HepG2 (cell line): Measurements from ENCODE around the gene CLIC5. TPM values are rescaled to one million over a fixed set of nuclear protein-coding genes. Genes with fewer than 3 reads are reported as not detected.

ENCODE experiments used
- ATAC-seq: fragments of 200-7000 bp; cut with Tn5 transposase; 3 replicates; pipeline ENCODE4 v1.9.1; 2020; ENCODE audit warnings: mild to moderate bottlenecking, moderate library complexity
- BruUV-seq: library from RNA; stranded (reverse); fragments of 400-500 nt; replicated peaks from 2 replicates; lab custom pipeline; 2021; lab: Mats Ljungman, UMichigan
- CTCF ChIA-PET: fragments of 300-600 bp; formaldehyde crosslinking; extraction: SDS; loops from one replicate; lab custom pipeline; 2021; ENCODE audit warnings: low total read pairs, inconsistent platforms, low intra/inter-chr PET ratio; lab: Yijun Ruan, JAX
- POLR2A ChIA-PET: fragments of 350-600 bp; sonication (Branson Sonifier 250); formaldehyde crosslinking; loops from one replicate; lab custom pipeline; 2020; ENCODE audit warnings: antibody characterized with exemption, inconsistent platforms; lab: Yijun Ruan, JAX
- DNase-seq: peaks from one replicate; pipeline ENCODE4 v3.0.0-alpha.2; 2015; ENCODE audit warnings: low spot score
- FAIRE-seq: peaks from 3 replicates; lab custom pipeline; 2011; peaks lifted over from hg19 to GRCh38; lab: Jason Lieb, UNC
- H2AFZ ChIP-seq: one replicate; pipeline ENCODE4 v1.6.1; 2011; ENCODE audit warnings: low read length, inconsistent platforms
- H3K27ac ChIP-seq: fragments of 300-600 bp; 3 replicates; pipeline ENCODE4 v1.8.0; 2011; ENCODE audit warnings: mixed run types, mild to moderate bottlenecking, mixed read lengths, low read length, inconsistent platforms; ENCODE audit not compliant: insufficient read depth; ENCODE audit errors: extremely low read length
- H3K27me3 ChIP-seq, 2 experiments: fragments of 200-600 bp in 1 of 2; 2 replicates in 1 of 2; 3 replicates in 1 of 2; pipeline versions ENCODE4 v1.6.0 to v1.8.0; 2011; ENCODE audit warnings: low read length in 2 of 2, mild to moderate bottlenecking in 2 of 2, moderate library complexity in 2 of 2, inconsistent platforms in 1 of 2; ENCODE audit not compliant: insufficient read depth in 2 of 2, control insufficient read depth in 1 of 2
- H3K36me3 ChIP-seq, 2 experiments: fragments of 200-600 bp in 1 of 2; replicated peaks in 1 of 2; 2 replicates in 1 of 2; 3 replicates in 1 of 2; pipeline versions ENCODE4 v1.5.1 to v1.8.0; 2011; ENCODE audit warnings: low read length in 2 of 2, inconsistent platforms in 1 of 2; ENCODE audit not compliant: insufficient read depth in 2 of 2, control insufficient read depth in 1 of 2
- H3K4me1 ChIP-seq: 2 replicates; pipeline ENCODE4 v1.5.1; 2012; ENCODE audit warnings: low read length, inconsistent platforms; ENCODE audit not compliant: insufficient read depth
- H3K4me2 ChIP-seq: 2 replicates; pipeline ENCODE4 v1.6.0; 2011; ENCODE audit warnings: low read depth, low read length, inconsistent platforms
- H3K4me3 ChIP-seq, 3 experiments: fragments of 200-600 bp in 1 of 3; sonication (generic), shearing (Covaris generic) in 1 of 3; replicated peaks in 1 of 3; 2 replicates each; pipeline ENCODE4 v1.5.1; 2011 to 2016; ENCODE audit warnings: low read length in 3 of 3, inconsistent platforms in 2 of 3, low read depth in 2 of 3, mild to moderate bottlenecking in 2 of 3, control low read depth in 1 of 3, mixed read lengths in 1 of 3; ENCODE audit not compliant: insufficient read depth in 1 of 3
- H3K79me2 ChIP-seq: one replicate; pipeline ENCODE4 v1.6.1; 2011; ENCODE audit warnings: low read length, inconsistent platforms; ENCODE audit not compliant: insufficient read depth
- H3K9ac ChIP-seq: 2 replicates; pipeline ENCODE4 v1.6.0; 2011; ENCODE audit warnings: mild to moderate bottlenecking, low read depth, low read length, inconsistent platforms; ENCODE audit not compliant: insufficient read depth
- H3K9me3 ChIP-seq: 2 replicates; pipeline ENCODE4 v1.5.1; 2012; ENCODE audit warnings: mild to moderate bottlenecking, low read length
- H4K20me1 ChIP-seq: 2 replicates; pipeline ENCODE4 v1.6.0; 2011; ENCODE audit warnings: inconsistent platforms, mild to moderate bottlenecking, low read length, moderate library complexity; ENCODE audit not compliant: insufficient read depth
- NONO ChIP-seq, 2 experiments: fragments of 450-650 bp in 1 of 2; sonication (generic) in 1 of 2; formaldehyde crosslinking in 1 of 2; IDR thresholded peaks in 1 of 2; conservative IDR thresholded peaks in 1 of 2; 2 replicates each; pipeline versions ENCODE4 v1.6.1 to v1.8.0; 2017 to 2022; ENCODE audit warnings: mild to moderate bottlenecking in 1 of 2, missing genetic modification reagents in 1 of 2, moderate library complexity in 1 of 2
- ZNF276 ChIP-seq: sonication (generic); formaldehyde crosslinking; IDR thresholded peaks from 2 replicates; pipeline ENCODE4 v1.4.0; 2020; ENCODE audit warnings: mild to moderate bottlenecking, low read depth, missing genetic modification reagents
- WGBS: methylation state at CpG from one replicate; pipeline ENCODE4 v1.1.6; 2017; ENCODE audit warnings: low lambda C conversion rate; 5-methylcytosine and 5-hydroxymethylcytosine counted together
- in situ Hi-C: cut with HindIII; loops from 2 replicates; pipeline ENCODE4 v1.10.0; 2017; ENCODE audit warnings: low pct_unique_long_range_greater_than_20kb; ENCODE audit not compliant: extremely low pct_ligation_motif_present
- intact Hi-C: fragments of 100-400 bp; cut with micrococcal nuclease; formaldehyde crosslinking; loops from one replicate; pipeline ENCODE4 v1.10.0; 2022; ENCODE audit not compliant: unreplicated experiment
- polyA plus RNA-seq, 8 experiments: library from polyadenylated mRNA; depleted of rRNA in 3 of 8; stranded (reverse) in 7 of 8; unstranded in 1 of 8; fragments of >200 nt; fragmentation: Illumina TruSeq in 4 of 8; extraction: Trizol in 4 of 8; gene quantifications; 2 replicates each; pipeline versions ENCODE4 v1.2.1 to v1.2.3, GENCODE V29; 2011 to 2016; ENCODE audit warnings: low read depth in 4 of 8, missing spikeins in 1 of 8, mixed read lengths in 1 of 8; ENCODE audit not compliant: insufficient read depth in 1 of 8
- total RNA-seq, 5 experiments: library from RNA; depleted of rRNA; stranded (reverse); fragments of >200 nt; fragmentation: Illumina TruSeq; extraction: Trizol; gene quantifications; 2 replicates each; pipeline ENCODE4 v1.2.3, GENCODE V29; 2016; ENCODE audit warnings: low read depth in 1 of 5
- TF ChIP-seq, protein P1 (sequence below): sonication (generic); formaldehyde crosslinking; conservative IDR thresholded peaks from 2 replicates; pipeline ENCODE4 v1.8.0; 2022; ENCODE audit warnings: mild to moderate bottlenecking, moderate library complexity, missing genetic modification reagents
- TF ChIP-seq, protein P2 (sequence below): sonication (generic); formaldehyde crosslinking; IDR thresholded peaks from 2 replicates; pipeline ENCODE4 v1.4.0; 2020; ENCODE audit warnings: missing genetic modification reagents

CLIC5 gene
- total and polyA plus RNA-seq, 2 of the 13 experiments (the other 11 are each of a cell fraction or from before 2014, with no cell fraction given): not detected

- no TSS peak for BruUV-seq
- Histone ChIP-seq H3K36me3 (no peaks in the 10 kb centered on the region), H3K27ac (no peak overlapping the region), H3K4me3 (no peak overlapping the region), H3K27me3 (peaks cover 0 to 6% of the 10 kb centered on the region in 2 experiments; a peak in 1 of 5 replicates), H3K9me3 (no peaks in the 10 kb centered on the region), H3K4me2 (no peak overlapping the region), H2AFZ (no peak overlapping the region), H3K9ac (no peak overlapping the region), H4K20me1 (no peaks in the 10 kb centered on the region), H3K4me1 (no peaks in the 10 kb centered on the region), H3K79me2 (no peaks in the 10 kb centered on the region)
- no peak for FAIRE-seq
- intact Hi-C loops: no loop called here
- in situ Hi-C loops: no loop called here
- no peak for ATAC-seq
- POLR2A ChIA-PET: no interaction called here
- DNase-seq: no peak
- 13% methylated on average over 5 of the region's 5 CpGs for WGBS
- CTCF ChIA-PET: no interaction called here
- TF ChIP-seq, protein P1, sequence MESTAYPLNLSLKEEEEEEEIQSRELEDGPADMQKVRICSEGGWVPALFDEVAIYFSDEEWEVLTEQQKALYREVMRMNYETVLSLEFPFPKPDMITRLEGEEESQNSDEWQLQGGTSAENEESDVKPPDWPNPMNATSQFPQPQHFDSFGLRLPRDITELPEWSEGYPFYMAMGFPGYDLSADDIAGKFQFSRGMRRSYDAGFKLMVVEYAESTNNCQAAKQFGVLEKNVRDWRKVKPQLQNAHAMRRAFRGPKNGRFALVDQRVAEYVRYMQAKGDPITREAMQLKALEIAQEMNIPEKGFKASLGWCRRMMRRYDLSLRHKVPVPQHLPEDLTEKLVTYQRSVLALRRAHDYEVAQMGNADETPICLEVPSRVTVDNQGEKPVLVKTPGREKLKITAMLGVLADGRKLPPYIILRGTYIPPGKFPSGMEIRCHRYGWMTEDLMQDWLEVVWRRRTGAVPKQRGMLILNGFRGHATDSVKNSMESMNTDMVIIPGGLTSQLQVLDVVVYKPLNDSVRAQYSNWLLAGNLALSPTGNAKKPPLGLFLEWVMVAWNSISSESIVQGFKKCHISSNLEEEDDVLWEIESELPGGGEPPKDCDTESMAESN: no peak
- TF ChIP-seq, protein P2, sequence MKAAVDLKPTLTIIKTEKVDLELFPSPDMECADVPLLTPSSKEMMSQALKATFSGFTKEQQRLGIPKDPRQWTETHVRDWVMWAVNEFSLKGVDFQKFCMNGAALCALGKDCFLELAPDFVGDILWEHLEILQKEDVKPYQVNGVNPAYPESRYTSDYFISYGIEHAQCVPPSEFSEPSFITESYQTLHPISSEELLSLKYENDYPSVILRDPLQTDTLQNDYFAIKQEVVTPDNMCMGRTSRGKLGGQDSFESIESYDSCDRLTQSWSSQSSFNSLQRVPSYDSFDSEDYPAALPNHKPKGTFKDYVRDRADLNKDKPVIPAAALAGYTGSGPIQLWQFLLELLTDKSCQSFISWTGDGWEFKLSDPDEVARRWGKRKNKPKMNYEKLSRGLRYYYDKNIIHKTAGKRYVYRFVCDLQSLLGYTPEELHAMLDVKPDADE (CRISPR knock-in tag): no peak
- TF ChIP-seq ZNF276 (no peak), NONO (IDR thresholded peaks at IDR 0.05) (no peak), NONO (CRISPR knock-in tag; conservative IDR thresholded peaks at IDR 0.05) (no peak)
These were observed 120.1 kb downstream of the CLIC5 start for GRCh38 chr6:45895569-45895968.
